ENCODE data around the gene SLC36A4.
"Not testable (repeated sequence)": the region's sequence is repeated elsewhere in the genome, so short reads cannot be mapped to it uniquely, and the experiment has no call there.

The SLC36A4 gene

DNA sequence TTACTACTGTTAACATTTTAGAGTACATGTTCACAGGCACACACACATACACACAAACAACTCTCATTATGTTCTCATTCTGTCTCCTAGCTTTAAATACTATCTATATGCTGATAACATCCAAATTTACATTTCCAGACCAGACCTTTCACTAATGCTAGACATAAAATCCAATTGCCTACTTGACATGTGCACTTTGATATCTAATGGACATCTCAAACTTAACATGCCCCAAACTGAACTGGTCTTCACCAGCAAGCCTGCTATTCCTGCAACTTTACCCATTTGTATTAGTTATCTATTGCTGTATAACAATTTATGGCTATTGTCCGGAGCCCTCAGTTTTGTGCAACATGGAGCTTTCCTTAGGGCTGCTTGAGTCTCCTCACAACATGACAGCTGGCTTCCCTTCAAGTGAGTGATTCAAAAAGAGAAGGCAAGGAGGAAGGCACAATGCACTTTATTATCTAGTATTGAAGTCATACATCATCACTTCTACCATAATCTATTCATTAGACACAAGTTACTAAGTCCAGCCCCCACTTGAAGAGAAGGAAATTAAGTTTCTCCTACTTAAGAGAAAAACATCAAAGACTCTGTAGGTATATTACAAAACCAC lies 3.0 kb downstream of the SLC36A4 start:
- Histone ChIP-seq H3K4me1 (ENCODE audit: control insufficient read depth, insufficient read depth, low read length) (no peaks in the 10 kb centered on the region), H3K27ac (ENCODE audit: low read length) (no peak overlapping the region), H3K27me3 (ENCODE audit: control insufficient read depth in 1 of 2, insufficient read depth in 2 of 2, low read length in 2 of 2) (no peaks in the 10 kb centered on the region), H3K9ac (ENCODE audit: low read length in 2 of 2) (no peak overlapping the region), H3K9me3 (ENCODE audit: control insufficient read depth in 2 of 2, low read length in 2 of 2) (no peaks in the 10 kb centered on the region), H3K36me3 (ENCODE audit: control insufficient read depth in 2 of 2, insufficient read depth in 2 of 2, low read length in 2 of 2) (no peaks in the 10 kb centered on the region), H3K4me3 (ENCODE audit: low read length in 2 of 2) (no peak overlapping the region)

DNA sequence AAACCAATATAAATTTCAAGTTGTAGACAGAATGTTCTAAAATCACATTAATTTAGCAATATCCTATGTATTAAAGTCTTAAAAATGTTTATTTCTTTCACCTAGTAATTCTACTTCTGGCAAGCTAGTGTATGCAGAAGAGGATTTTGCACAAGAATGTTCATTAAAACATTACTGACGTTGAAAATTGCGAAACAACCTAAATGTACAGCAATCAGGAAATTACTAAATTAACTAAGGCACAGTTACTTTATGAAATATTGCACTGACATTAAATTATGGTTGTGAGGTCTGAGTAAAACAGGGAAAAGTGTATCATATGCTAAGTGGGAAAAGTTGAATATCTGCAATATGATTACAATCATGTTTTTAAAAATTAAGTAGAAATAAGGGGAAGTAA lies 4.1 kb downstream of the SLC36A4 start:
- no peak overlapping the region for H3K9ac ChIP-seq (ENCODE audit: low read length in 2 of 2)
- no peaks in the 10 kb centered on the region for H3K9me3 ChIP-seq (ENCODE audit: control insufficient read depth in 2 of 2, low read length in 2 of 2)
- no peak overlapping the region for H3K27ac ChIP-seq (ENCODE audit: low read length)

DNA sequence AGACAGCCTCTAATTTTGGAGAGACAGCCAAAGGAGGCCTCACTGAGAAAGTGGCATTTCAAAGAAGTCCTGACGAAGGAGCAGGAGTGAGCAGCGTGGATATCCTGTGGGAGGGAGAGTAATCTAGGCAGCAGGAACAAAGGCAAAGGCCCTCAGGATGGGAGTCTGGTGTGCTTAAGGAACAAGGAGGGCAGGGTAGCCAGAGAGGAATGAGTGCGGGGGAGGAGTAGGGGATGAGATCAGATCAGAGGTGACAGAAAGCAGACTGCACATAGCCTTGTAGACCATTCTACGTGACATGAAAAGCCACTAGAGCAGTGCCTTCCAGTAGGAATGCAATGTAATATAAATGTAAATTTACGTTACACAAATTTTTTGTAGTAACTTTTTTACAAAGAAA lies 5.6 kb downstream of the SLC36A4 start:
- Histone ChIP-seq H3K4me1 (ENCODE audit: control insufficient read depth, insufficient read depth, low read length) (no peaks in the 10 kb centered on the region), H3K9ac (ENCODE audit: low read length in 2 of 2) (no peak overlapping the region), H3K27ac (ENCODE audit: low read length) (no peak overlapping the region), H3K36me3 (ENCODE audit: control insufficient read depth in 2 of 2, insufficient read depth in 2 of 2, low read length in 2 of 2) (no peaks in the 10 kb centered on the region), H3K4me3 (ENCODE audit: low read length in 2 of 2) (no peak overlapping the region), H3K27me3 (ENCODE audit: control insufficient read depth in 1 of 2, insufficient read depth in 2 of 2, low read length in 2 of 2) (no peaks in the 10 kb centered on the region), H3K9me3 (ENCODE audit: control insufficient read depth in 2 of 2, low read length in 2 of 2) (peaks cover 0 to 3% of the 10 kb centered on the region in 2 donors)

More for the DNA sequence above, 4.1 kb downstream of the SLC36A4 start:
- Histone ChIP-seq H3K27me3 (ENCODE audit: control insufficient read depth in 1 of 2, insufficient read depth in 2 of 2, low read length in 2 of 2) (no peaks in the 10 kb centered on the region), H3K36me3 (ENCODE audit: control insufficient read depth in 2 of 2, insufficient read depth in 2 of 2, low read length in 2 of 2) (no peaks in the 10 kb centered on the region), H3K4me3 (ENCODE audit: low read length in 2 of 2) (no peak overlapping the region), H3K4me1 (ENCODE audit: control insufficient read depth, insufficient read depth, low read length) (no peaks in the 10 kb centered on the region)

DNA sequence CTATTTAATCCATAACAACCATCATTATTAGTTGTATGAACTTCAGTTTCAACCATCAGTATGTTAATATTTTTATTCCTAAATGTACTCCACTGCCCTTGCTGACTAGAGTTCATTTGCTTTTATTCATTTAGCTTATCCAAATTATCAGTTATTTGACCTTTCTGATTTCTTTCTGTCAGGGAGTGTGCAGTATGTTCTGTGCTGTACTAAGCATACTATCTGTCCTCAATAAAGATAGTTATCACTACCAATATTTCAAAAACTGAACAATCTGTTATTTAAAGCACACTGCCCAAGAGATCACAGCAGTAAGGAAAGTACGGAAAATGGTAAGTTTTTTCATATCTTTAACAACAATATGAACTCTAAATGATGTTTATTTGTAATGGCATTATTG lies 8.3 kb downstream of the SLC36A4 start:
- Histone ChIP-seq H3K9me3 (ENCODE audit: control insufficient read depth in 2 of 2, low read length in 2 of 2) (peaks cover 3% of the 10 kb centered on the region in 2 donors), H3K9ac (ENCODE audit: low read length in 2 of 2) (no peak overlapping the region)

DNA sequence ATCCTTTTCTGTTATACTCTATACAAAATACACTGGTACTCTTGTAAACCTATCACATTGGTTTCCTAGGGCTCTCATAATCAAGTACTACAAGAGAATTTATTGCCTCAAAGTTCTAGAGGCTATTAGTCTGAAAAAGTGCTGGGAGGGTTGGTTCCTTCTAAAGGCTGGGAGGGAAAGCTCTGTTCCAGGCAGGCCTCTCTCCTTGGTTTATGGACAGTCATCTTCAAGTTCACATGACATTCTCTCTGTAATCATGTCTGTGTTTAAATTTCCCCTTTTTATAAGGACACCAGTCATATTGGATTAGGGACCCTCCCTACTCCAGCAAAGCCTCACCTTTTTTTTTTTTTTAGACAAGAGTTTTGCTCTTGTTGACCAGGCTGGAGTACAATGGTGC lies 9.1 kb downstream of the SLC36A4 start:
- Histone ChIP-seq H3K9me3 (ENCODE audit: control insufficient read depth in 2 of 2, low read length in 2 of 2) (peaks cover 3% of the 10 kb centered on the region in 2 donors), H3K4me3 (ENCODE audit: low read length in 2 of 2) (no peak overlapping the region), H3K4me1 (ENCODE audit: control insufficient read depth, insufficient read depth, low read length) (no peaks in the 10 kb centered on the region), H3K27ac (ENCODE audit: low read length) (no peak overlapping the region), H3K27me3 (ENCODE audit: control insufficient read depth in 1 of 2, insufficient read depth in 2 of 2, low read length in 2 of 2) (no peaks in the 10 kb centered on the region), H3K36me3 (ENCODE audit: control insufficient read depth in 2 of 2, insufficient read depth in 2 of 2, low read length in 2 of 2) (peaks cover 2 to 3% of the 10 kb centered on the region in 2 donors), H3K9ac (ENCODE audit: low read length in 2 of 2) (no peak overlapping the region)

More for the DNA sequence above, 8.3 kb downstream of the SLC36A4 start:
- Histone ChIP-seq H3K27ac (ENCODE audit: low read length) (no peak overlapping the region), H3K36me3 (ENCODE audit: control insufficient read depth in 2 of 2, insufficient read depth in 2 of 2, low read length in 2 of 2) (peaks cover 0 to 2% of the 10 kb centered on the region in 2 donors), H3K4me3 (ENCODE audit: low read length in 2 of 2) (no peak overlapping the region), H3K27me3 (ENCODE audit: control insufficient read depth in 1 of 2, insufficient read depth in 2 of 2, low read length in 2 of 2) (no peaks in the 10 kb centered on the region), H3K4me1 (ENCODE audit: control insufficient read depth, insufficient read depth, low read length) (no peaks in the 10 kb centered on the region)

DNA sequence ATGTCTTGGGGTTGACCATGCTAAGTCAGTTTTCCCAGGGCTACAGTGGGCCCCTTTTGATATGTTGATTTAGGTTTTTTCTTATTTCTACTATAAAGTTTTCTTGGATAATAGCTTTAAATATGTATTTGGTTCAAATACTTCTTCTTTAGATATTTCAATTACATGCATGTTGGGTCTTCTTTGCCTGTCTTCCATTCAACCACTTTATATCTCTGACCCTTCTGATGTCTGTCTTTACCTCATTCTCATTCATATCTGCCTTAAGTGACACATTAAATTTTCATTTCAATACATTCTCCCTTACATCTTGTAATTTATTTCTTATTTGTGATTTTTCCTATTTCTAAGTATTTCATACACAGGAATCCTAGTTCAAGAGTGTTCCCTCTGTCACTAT lies 10.5 kb downstream of the SLC36A4 start:
- Histone ChIP-seq H3K9ac (ENCODE audit: low read length in 2 of 2) (no peak overlapping the region), H3K4me1 (ENCODE audit: control insufficient read depth, insufficient read depth, low read length) (no peaks in the 10 kb centered on the region), H3K4me3 (ENCODE audit: low read length in 2 of 2) (no peak overlapping the region), H3K27ac (ENCODE audit: low read length) (no peak overlapping the region), H3K36me3 (ENCODE audit: control insufficient read depth in 2 of 2, insufficient read depth in 2 of 2, low read length in 2 of 2) (peaks cover 2 to 3% of the 10 kb centered on the region in 2 donors), H3K9me3 (ENCODE audit: control insufficient read depth in 2 of 2, low read length in 2 of 2) (peaks cover 3% of the 10 kb centered on the region in 2 donors), H3K27me3 (ENCODE audit: control insufficient read depth in 1 of 2, insufficient read depth in 2 of 2, low read length in 2 of 2) (no peaks in the 10 kb centered on the region)

DNA sequence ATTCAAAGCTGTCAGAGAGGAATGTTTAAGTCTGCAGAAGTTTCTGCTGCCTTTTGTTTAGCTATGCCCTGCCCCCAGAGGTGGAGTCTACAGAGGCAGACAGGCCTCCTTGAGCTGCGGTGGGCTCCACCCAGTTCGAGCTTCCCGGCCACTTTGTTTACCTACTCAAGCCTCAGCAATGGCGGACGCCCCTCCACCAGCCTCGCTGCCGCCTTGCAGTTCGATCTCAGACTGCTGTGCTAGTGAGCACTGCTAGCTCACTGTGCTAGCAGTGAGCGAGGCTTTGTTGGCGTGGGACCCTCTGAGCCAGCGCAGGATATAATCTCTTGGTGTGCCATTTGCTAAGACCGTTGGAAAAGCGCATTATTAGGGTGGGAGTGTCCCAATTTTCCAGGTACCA lies 19.9 kb downstream of the SLC36A4 start:
- not testable (repeated sequence) for H3K27me3 ChIP-seq (ENCODE audit: control insufficient read depth in 1 of 2, insufficient read depth in 2 of 2, low read length in 2 of 2); H3K9me3 ChIP-seq (ENCODE audit: control insufficient read depth in 2 of 2, low read length in 2 of 2); H3K4me1 ChIP-seq (ENCODE audit: control insufficient read depth, insufficient read depth, low read length); H3K4me3 ChIP-seq (ENCODE audit: low read length in 2 of 2); H3K9ac ChIP-seq (ENCODE audit: low read length in 2 of 2); H3K27ac ChIP-seq (ENCODE audit: low read length)
- peaks cover 0 to 10% of the 10 kb centered on the region in 2 donors for H3K36me3 ChIP-seq (ENCODE audit: control insufficient read depth in 2 of 2, insufficient read depth in 2 of 2, low read length in 2 of 2)

DNA sequence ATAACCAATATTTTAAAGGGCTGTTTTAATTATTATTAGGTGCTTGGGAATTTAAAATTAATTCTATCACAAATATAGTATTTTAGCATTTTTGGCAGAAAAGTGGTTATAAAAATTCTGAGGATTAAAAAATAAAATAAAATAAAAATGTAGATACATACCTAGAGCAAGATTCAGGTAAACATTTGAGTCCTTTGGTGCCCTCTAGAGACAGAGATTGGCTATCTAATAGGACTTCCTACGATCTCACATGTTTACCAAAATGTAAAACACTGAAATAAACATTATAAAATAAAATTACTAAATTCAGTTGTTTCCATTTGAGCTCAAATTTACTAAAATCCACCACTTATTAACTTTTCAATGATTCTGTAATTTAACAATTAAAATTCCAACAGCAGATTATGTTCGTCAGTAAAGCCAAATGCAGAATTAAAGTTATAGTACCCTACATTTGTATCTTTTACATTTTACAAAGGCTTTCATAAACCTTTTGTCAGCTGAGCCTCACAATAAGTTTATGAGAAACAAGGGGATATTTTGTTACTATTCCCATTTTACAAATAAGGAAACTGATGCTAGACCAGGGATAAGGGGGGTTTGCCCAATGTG lies 27.7 kb downstream of the SLC36A4 start:
- H3K27me3 ChIP-seq (ENCODE audit: control insufficient read depth in 1 of 2, insufficient read depth in 2 of 2, low read length in 2 of 2), result no peaks in the 10 kb centered on the region
- H3K9me3 ChIP-seq (ENCODE audit: control insufficient read depth in 2 of 2, low read length in 2 of 2), result no peaks in the 10 kb centered on the region
- no peak overlapping the region for H3K4me3 ChIP-seq (ENCODE audit: low read length in 2 of 2)
- H3K27ac ChIP-seq (ENCODE audit: low read length), result no peak overlapping the region
- H3K4me1 ChIP-seq (ENCODE audit: control insufficient read depth, insufficient read depth, low read length), result no peaks in the 10 kb centered on the region
- no peak overlapping the region for H3K9ac ChIP-seq (ENCODE audit: low read length in 2 of 2)
- peaks cover 2% of the 10 kb centered on the region in 2 donors for H3K36me3 ChIP-seq (ENCODE audit: control insufficient read depth in 2 of 2, insufficient read depth in 2 of 2, low read length in 2 of 2)

DNA sequence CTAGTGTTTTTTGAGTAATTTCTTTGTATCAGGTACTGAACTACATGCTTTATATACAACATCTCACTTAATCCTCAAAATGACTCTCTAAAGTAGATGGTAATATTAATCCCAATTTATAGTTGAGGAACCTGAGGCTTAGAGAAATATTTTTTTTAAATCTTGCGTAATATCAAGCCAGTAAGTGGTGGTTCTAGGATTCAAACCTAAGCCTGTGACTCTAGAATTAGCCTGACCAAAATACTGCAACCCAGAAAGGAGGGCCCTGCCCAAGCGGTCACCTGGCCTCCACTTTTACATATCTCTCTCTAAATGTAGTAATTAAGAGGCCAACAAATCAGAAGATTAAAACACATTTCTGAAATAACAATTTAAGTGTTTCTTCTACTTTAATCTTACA lies 28.6 kb downstream of the SLC36A4 start:
- H3K4me1 ChIP-seq (ENCODE audit: control insufficient read depth, insufficient read depth, low read length), result no peaks in the 10 kb centered on the region
- H3K9ac ChIP-seq (ENCODE audit: low read length in 2 of 2), result no peak overlapping the region
- peaks cover 2 to 5% of the 10 kb centered on the region in 2 donors for H3K36me3 ChIP-seq (ENCODE audit: control insufficient read depth in 2 of 2, insufficient read depth in 2 of 2, low read length in 2 of 2)
- H3K4me3 ChIP-seq (ENCODE audit: low read length in 2 of 2), result no peak overlapping the region
- no peaks in the 10 kb centered on the region for H3K27me3 ChIP-seq (ENCODE audit: control insufficient read depth in 1 of 2, insufficient read depth in 2 of 2, low read length in 2 of 2)
- H3K9me3 ChIP-seq (ENCODE audit: control insufficient read depth in 2 of 2, low read length in 2 of 2), result no peaks in the 10 kb centered on the region
- no peak overlapping the region for H3K27ac ChIP-seq (ENCODE audit: low read length)

DNA sequence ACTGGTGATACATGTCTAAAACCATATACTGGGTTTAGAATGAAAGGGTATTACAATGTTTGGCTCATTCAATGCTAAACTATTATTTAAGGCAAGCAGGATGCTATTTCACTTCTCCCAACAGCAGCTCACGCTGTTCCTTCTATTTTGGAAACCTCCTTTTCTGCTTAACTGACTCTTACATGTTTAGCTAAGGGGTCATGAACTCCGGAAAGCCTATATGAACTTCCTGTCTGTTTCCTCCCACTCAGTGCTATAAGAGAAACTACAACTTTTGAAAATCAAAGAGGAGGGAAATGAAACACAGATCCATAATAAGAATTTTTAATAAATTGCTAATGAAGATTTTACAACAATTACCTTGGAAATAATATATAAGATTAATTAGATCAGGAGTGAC lies 30.9 kb downstream of the SLC36A4 start:
- Histone ChIP-seq H3K9me3 (ENCODE audit: control insufficient read depth in 2 of 2, low read length in 2 of 2) (no peaks in the 10 kb centered on the region), H3K36me3 (ENCODE audit: control insufficient read depth in 2 of 2, insufficient read depth in 2 of 2, low read length in 2 of 2) (peaks cover 2 to 9% of the 10 kb centered on the region in 2 donors), H3K27me3 (ENCODE audit: control insufficient read depth in 1 of 2, insufficient read depth in 2 of 2, low read length in 2 of 2) (no peaks in the 10 kb centered on the region), H3K4me1 (ENCODE audit: control insufficient read depth, insufficient read depth, low read length) (no peaks in the 10 kb centered on the region), H3K27ac (ENCODE audit: low read length) (no peak overlapping the region), H3K4me3 (ENCODE audit: low read length in 2 of 2) (no peak overlapping the region), H3K9ac (ENCODE audit: low read length in 2 of 2) (no peak overlapping the region)

DNA sequence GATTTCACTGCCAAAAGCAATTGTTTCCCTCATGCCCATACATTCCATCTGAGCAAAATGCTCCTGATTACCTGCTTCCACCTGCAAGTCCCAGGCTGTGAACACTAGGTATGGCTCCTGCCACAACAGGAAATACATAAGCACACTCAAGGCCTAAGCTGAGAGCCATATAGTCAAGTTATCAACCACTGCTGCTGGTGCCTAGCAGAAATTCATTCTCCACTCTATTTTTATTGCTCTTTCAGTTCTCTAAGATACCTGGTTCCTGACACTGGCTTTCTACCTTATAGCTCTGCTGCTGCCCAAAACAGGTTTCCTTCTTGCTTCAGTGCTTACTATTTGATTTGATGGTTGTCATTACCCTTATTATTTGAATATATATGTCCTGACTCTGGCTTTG lies 31.6 kb downstream of the SLC36A4 start:
- peaks cover 2 to 9% of the 10 kb centered on the region in 2 donors for H3K36me3 ChIP-seq (ENCODE audit: control insufficient read depth in 2 of 2, insufficient read depth in 2 of 2, low read length in 2 of 2)
- no peak overlapping the region for H3K27ac ChIP-seq (ENCODE audit: low read length)
- no peaks in the 10 kb centered on the region for H3K27me3 ChIP-seq (ENCODE audit: control insufficient read depth in 1 of 2, insufficient read depth in 2 of 2, low read length in 2 of 2)
- H3K4me3 ChIP-seq (ENCODE audit: low read length in 2 of 2), result no peak overlapping the region
- no peak overlapping the region for H3K9ac ChIP-seq (ENCODE audit: low read length in 2 of 2)
- H3K4me1 ChIP-seq (ENCODE audit: control insufficient read depth, insufficient read depth, low read length), result no peaks in the 10 kb centered on the region
- H3K9me3 ChIP-seq (ENCODE audit: control insufficient read depth in 2 of 2, low read length in 2 of 2), result no peaks in the 10 kb centered on the region

Measured in stomach smooth muscle (tissue), 2 donors.